ENCODE results near the gene PKD2. TPM values are rescaled to one million over a fixed set of nuclear protein-coding genes. Genes with fewer than 3 reads are reported as not detected.

The PKD2 gene
- total RNA-seq, 1 experiment from 2014 or later: 38.4 TPM

GRCh38 chr4:87962398-87963146, 44.9 kb upstream of the PKD2 start:
- H3K27ac Mint-ChIP-seq: no peak overlapping the region
- TF ChIP-seq CTCF (conservative IDR thresholded peaks at IDR 0.05): no peak
- no peak overlapping the region for H2AFZ ChIP-seq (ENCODE audit: low read length)

More at GRCh38 chr4:87962398-87963146, 44.9 kb upstream of the PKD2 start:
- Histone ChIP-seq H3K79me2 (ENCODE audit: insufficient read depth, low read length) (no peaks in the 10 kb centered on the region), H3K4ac (ENCODE audit: low read depth, low read length) (no peak overlapping the region), H2BK20ac (ENCODE audit: low read depth, low read length, poor library complexity, severe bottlenecking) (no peak overlapping the region), H3T11ph (ENCODE audit: low read length) (no peak overlapping the region), H4K8ac (replicated peaks; ENCODE audit: insufficient read length, low read depth, low read length) (no peak overlapping the region), H3K18ac (ENCODE audit: insufficient read length, low read depth, low read length) (no peak overlapping the region), H3K9ac (ENCODE audit: extremely low read depth, insufficient read length, low read length) (no peak overlapping the region), H3K9me3 (ENCODE audit: control insufficient read depth, low read depth, low read length) (no peaks in the 10 kb centered on the region), H3K14ac (ENCODE audit: insufficient read depth, low read length) (no peak overlapping the region), H4K20me1 (ENCODE audit: control insufficient read depth, insufficient read depth, insufficient read length) (no peaks in the 10 kb centered on the region), H3K23ac (ENCODE audit: insufficient read length, low read depth, low read length) (no peak overlapping the region), H2BK15ac (ENCODE audit: low read depth, low read length) (no peak overlapping the region), H2AK5ac (ENCODE audit: insufficient read length, low read length) (no peak overlapping the region), H4K5ac (ENCODE audit: insufficient read length, low read depth, low read length) (no peak overlapping the region), H3K27me3 (ENCODE audit: insufficient read depth, low read length) (no peaks in the 10 kb centered on the region), H2BK12ac (ENCODE audit: insufficient read length, low read depth, low read length) (no peak overlapping the region), H3K79me1 (ENCODE audit: insufficient read depth, low read depth, low read length, poor library complexity, severe bottlenecking) (no peaks in the 10 kb centered on the region), H3K4me1 (ENCODE audit: insufficient read depth, low read length) (no peaks in the 10 kb centered on the region), H2BK120ac (ENCODE audit: low read depth, low read length, poor library complexity, severe bottlenecking) (no peak overlapping the region), H3K4me2 (ENCODE audit: insufficient read depth, insufficient read length, low read length) (no peak overlapping the region), H2BK5ac (ENCODE audit: insufficient read length, low read length) (no peak overlapping the region), H3K56ac (ENCODE audit: insufficient read length, low read depth, low read length) (no peak overlapping the region), H3K23me2 (ENCODE audit: insufficient read length, low read depth, low read length, poor library complexity, severe bottlenecking) (no peaks in the 10 kb centered on the region), H3K27ac (ENCODE audit: insufficient read length, low read depth, low read length) (no peak overlapping the region), H4K91ac (ENCODE audit: insufficient read length, low read depth, low read length) (no peak overlapping the region)
- Mint-ChIP-seq H3K4me1 (no peaks in the 10 kb centered on the region), H3K9me3 (no peaks in the 10 kb centered on the region; a peak in 1 of 5 replicates), H3K27me3 (ENCODE audit: low read depth) (peaks cover 8% of the 10 kb centered on the region), H3K4me3 (no peak overlapping the region), H3K36me3 (ENCODE audit: insufficient read depth in 1 of 3, low read depth in 3 of 3) (no peaks in the 10 kb centered on the region)
- no peak for DNase-seq
- no CpG with 5 or more reads among the region's 5 CpGs for WGBS (ENCODE audit: extremely low coverage, insufficient read length, low lambda C conversion rate)
